Occipital lobe (tissue), 2 donors: ENCODE results near the gene RPS6KA5. TPM values are rescaled to one million over a fixed set of nuclear protein-coding genes. Genes with fewer than 3 reads are reported as not detected.
A peak's percentile ranks its signal among the peaks of the same experiment; 100 is the strongest.
"Not testable (repeated sequence)": the region's sequence is repeated elsewhere in the genome, so short reads cannot be mapped to it uniquely, and the experiment has no call there.

ENCODE experiments used
- DNase-seq: peaks from one replicate; lab custom pipeline; 2025; lab: John Stamatoyannopoulos, UW
- total RNA-seq: library from RNA; depleted of rRNA; stranded (reverse); fragments of >200 nt; gene quantifications from one replicate; pipeline ENCODE4 v1.2.3, GENCODE V29; 2014

Gene RPS6KA5
- 11.2 TPM for total RNA-seq

GRCh38 chr14:91060351-91061055 lies at the start of gene RPS6KA5:
Gene RPS6KA5, minus strand, starts transcription at chr14:91060641. Its CDS starts 207 bp downstream, at chr14:91060434.
- DNase-seq, result peak; percentile 100

DNA sequence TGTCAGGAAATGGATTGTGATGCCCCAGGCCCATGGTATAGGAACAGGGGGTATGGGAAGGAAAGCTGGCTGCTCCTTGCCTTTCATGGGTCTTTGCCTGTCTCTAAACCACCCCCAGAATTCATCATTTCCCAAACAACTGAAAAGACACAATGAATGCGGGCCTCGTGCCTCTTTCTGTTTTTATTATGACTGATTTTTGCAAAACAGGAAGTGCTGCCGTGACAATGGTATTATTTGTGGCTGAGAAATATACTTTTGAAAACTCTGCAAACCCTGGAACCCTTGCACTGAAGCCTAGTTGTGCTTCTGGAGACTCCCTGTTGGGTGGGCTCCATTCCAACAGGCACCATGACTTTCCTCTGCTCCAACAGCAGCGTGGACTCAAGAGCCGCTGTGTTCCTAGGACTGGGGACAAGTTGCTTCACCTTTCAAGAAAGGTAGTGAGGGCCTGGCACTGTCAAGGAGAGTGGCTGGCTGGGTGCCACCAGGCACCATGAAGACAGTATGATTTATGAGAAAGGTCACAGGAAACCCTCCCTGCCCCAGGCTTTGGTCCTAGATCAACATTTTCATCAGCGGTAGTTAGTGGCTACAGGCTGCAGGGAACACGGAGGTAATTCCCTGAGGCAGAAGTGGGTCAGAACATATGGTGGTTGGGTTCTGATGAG lies 48.6 kb upstream of the RPS6KA5 start:
- DNase-seq, result no peak

GRCh38 chr14:91103116-91103515 lies 42.7 kb upstream of the RPS6KA5 start:
- DNase-seq, result peak; percentile 37

DNA sequence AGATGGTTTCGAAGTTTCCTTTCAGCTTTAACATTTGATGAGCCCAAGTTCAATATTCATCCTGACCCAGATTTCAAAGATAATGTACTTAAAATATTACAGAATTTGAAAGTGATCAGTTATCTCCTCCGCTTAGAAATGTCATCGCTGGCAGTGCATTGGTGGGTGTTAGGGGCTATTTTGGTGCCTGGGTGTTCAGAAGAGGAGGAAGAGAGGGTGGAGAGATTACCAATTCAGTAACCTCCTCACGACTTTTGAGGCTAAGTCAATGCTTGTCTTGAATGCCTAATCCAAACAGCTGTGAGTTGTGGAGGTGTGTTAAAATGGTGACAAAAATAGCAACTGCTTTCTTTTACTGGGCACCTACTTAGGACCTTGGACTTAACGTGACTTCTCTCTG lies 39.7 kb upstream of the RPS6KA5 start:
- no peak for DNase-seq

DNA sequence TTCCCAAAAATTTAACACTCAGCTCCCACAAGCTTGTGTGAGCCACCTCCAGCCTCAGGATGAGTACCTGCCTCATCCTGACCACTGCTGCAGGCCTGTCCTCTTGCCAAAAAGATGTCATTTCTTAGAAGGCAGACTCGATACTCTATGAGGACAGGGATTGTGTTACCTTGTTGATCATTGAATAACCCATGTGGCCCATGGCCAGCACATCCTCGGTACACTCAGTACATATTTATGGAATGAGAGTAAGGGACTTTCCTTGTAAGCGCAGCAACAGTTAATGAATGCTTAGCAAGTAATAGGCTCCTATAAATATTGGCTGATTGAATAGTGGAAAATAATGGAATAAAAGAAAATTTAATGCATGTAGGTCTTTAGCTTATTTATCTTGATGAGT lies 38.1 kb upstream of the RPS6KA5 start:
- no peak for DNase-seq

DNA sequence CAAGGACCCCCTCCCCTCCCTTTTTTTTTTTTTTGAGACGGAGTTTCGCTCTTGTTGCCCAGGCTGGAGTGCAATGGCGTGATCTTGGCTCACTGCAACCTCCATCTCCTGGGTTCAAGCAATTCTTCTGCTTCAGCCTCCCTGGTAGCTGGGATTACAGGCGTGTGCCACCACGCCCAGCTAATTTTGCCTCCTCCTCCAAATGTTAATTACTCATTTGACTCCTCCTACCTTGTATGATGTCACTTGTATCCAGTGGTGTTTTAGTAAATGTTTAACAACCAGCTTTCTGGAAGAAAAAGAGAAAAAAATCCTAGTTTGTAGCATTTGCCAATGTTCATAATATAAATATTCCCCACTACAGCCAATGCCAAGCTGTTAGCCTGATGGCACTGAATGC lies 37.2 kb upstream of the RPS6KA5 start:
- not testable (repeated sequence) for DNase-seq

DNA sequence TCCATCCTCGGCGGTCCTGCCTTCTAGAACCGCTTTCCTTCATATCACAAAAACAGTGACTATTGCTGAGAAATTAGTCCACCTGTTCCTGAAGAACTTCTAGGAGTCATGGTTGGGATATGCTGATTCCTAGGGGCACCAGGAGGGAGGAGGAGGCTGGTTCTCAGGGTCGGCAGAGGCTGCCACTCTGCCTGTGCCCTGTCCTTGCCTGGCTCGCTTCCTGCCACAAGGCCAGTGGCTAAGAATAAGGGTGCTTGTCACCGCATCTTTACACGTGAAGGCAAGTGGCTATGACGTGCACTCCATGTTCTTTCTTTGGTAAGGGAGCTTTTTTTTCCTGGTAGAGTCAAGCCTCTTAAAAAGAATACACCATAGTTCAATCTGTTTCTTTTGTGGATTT lies 34.7 kb upstream of the RPS6KA5 start:
- no peak for DNase-seq

DNA sequence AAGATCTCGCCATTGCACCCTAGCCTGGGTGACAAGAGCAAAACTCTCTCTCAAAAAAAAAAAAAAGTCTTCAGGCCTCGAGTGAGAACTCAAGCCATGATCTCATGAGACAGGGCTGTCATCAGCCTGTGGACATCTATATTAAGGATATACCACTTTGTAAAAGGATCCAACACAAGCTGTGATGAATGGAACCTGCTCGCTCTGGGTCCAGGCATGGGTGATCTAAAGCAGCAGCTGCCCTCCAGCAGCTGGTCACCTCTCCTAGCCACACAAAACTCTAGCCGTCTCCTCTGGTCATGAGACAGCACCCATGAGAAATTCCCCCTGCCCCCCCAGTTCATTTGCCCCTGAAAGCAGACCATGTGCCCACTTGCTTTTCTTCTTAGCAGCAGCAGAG lies 34.3 kb upstream of the RPS6KA5 start:
- no peak for DNase-seq

DNA sequence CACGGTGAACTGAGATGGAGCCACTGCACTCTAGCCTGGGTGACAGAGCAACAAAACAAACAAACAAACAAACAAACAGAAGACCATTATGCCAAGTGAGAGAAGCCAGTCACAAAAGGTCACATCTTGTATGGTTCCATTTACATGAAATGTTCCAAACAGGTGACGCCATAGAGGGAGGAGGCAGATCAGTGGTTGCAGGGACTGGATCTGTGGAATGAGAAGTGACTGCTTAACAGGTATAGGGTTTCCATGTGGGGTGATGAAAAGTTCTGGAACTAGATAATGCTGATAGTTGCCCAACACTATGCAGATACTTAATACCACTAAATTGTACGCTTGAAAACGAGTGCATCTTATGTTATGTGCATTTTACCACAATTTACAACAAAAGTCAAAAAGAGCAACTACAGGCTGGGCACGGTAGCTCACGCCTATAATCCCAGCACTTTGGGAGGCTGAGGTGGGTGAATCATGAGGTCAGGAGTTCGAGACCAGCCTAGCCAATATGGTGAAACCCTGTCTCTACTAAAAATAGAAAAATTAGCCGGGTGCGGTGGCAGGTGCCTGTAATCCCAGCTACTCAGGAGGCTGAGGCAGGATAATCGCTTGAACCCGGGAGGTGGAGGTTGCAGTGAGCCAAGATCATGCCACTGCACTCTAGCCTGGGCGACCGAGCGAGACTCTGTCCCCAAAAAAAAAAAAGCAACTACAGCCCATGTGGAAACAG lies 33.5 kb upstream of the RPS6KA5 start:
- not testable (repeated sequence) for DNase-seq

GRCh38 chr14:91092073-91092472 lies 31.6 kb upstream of the RPS6KA5 start:
- no peak for DNase-seq

- DNase-seq, result no peak
These were observed 30.3 kb upstream of the RPS6KA5 start for GRCh38 chr14:91090743-91091142.

- DNase-seq, result no peak
These were observed 29.6 kb upstream of the RPS6KA5 start for GRCh38 chr14:91089958-91090535.

DNA sequence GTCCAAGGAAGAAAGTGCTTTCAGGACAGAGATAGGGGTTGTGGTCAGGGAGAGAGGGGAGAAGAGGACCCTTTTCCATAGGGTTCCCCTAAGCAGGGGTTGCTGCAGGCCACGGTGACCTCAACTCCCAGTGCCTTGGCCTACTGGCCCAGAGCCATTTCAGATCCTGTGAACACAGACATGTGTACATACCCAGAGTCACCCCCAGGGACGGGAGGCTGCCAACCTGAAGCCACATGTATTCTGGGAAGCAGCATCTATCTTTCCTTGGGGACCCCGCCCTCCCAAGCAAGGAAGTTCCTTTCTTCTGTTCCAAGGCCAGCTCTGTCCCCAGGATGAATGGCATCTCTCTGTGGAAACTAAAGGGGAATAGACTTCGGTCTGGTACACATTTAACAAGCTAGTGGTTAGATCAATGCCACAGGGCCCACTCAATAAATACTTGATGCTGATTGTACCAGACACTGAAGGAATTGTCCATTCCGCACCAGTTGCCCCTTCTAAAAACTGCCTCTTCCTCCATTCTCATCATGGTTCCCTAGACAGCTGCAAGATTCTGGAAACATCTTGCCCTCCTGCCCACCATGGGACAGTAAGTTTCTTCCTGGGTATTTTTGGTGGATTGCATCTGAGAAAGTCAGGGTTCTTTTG lies 28.3 kb upstream of the RPS6KA5 start:
- no peak for DNase-seq

GRCh38 chr14:91087470-91087869 lies 27.0 kb upstream of the RPS6KA5 start:
- DNase-seq, result not testable (repeated sequence)

DNA sequence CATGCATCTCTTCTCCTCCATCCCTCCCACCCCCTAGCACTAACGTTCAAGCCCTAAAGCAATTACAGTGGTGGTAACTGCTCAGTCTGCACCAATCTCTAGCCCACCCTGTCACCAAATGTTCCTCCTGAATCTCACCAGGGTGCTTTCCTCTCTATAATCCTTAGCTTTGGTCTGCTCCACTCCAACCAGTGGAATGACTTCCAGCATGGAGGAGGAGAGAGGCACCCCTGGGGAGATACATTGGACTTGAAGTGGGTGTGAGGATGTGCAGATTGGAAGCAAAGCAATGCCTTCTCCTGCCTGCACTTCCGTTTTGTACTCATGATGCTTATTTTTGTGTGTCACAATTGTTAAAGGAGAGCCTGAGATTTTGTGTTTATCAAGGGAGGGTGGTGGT lies 24.1 kb upstream of the RPS6KA5 start:
- no peak for DNase-seq

DNA sequence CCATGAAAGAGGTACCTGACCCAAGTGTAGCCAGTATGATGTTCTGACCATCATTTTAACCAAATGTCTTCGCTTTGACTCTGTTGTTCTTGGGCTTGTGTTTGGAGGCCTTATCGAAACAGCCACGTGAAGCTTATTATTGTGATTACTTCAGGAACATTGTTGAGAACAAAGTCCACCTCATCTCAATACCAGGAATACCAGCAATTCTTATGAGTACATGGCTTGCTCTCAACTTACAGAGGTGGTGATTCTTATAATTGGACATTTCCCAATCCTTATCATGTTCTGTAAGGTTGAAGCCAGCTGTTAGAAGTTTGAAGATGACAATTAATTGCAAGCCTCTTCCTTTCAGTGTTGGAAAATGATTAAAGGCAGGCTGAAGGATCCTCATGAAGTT lies 21.8 kb upstream of the RPS6KA5 start:
- DNase-seq, result no peak

DNA sequence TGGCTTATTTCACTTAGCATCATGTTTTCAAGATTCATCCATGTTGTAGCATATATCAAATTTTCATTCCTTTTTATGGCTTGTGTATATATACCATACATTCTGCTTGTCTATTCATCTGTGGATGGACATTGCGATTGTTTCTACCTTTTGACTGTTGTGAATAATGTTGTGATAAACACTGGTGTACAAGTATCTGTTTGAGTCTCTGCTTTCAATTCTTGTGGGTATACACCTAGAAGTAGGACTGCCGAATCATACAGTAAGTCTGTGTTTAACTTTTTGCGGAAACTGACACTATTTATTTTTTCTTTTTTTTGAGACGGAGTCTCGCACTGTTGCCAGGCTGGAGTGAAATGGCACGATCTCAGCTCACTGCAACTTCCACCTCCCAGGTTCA lies 19.6 kb upstream of the RPS6KA5 start:
- no peak for DNase-seq

- no peak for DNase-seq
These were observed 17.8 kb upstream of the RPS6KA5 start for GRCh38 chr14:91078095-91078737.

- no peak for DNase-seq
These were observed 15.1 kb upstream of the RPS6KA5 start for GRCh38 chr14:91075553-91075952.

DNA sequence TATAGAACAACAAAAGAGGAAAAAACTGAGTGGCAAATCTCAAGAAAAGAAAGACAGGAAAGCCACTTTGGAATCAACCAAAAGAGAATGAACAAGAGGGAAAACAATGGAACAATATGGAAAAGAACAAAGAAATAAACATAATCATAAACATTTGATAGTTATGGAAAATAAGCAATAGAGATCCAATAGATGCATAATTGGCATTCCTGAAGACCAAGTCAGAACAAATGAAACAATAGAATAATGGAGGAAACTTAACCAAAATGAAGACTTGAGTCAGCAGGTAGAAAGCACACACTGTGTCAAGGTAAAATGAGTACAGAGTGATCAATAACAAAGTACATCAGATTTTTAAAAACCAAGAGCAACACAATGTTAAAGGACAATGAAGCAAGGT lies 10.1 kb upstream of the RPS6KA5 start:
- DNase-seq, result no peak

GRCh38 chr14:91068642-91069041 lies 8.2 kb upstream of the RPS6KA5 start:
- DNase-seq, result no peak
